Measurements from ENCODE around the gene PYHIN1.

The PYHIN1 gene

DNA sequence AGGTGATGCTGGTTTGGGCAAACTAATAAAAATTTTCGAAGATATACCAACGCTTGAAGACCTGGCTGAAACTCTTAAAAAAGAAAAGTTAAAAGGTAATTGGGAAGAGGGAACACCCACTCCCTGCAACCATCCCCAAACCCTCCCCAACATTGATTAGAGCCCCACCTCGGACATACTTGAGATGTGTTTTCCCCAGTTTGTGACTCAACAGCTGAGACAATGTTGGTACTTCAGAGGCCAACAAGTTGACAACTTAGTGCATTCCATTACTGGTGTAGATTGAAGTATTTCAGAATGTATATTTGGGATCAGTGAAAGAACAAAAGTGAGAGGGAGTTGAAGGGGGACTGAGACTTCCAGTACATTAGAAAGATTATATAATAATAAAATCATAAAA is 83.5 kb downstream of the PYHIN1 start:
- peak overlapping the region; percentile 93 for H3K4me3 Mint-ChIP-seq
- peaks cover 90% of the 10 kb centered on the region for H3K36me3 Mint-ChIP-seq (ENCODE audit: low read depth)
- H3K9me3 Mint-ChIP-seq: no peaks in the 10 kb centered on the region
- H3K27me3 Mint-ChIP-seq: no peaks in the 10 kb centered on the region
- H3K27ac Mint-ChIP-seq: peak overlapping the region; percentile 99
- H3K4me1 Mint-ChIP-seq (ENCODE audit: low read depth): peaks cover 76% of the 10 kb centered on the region

DNA sequence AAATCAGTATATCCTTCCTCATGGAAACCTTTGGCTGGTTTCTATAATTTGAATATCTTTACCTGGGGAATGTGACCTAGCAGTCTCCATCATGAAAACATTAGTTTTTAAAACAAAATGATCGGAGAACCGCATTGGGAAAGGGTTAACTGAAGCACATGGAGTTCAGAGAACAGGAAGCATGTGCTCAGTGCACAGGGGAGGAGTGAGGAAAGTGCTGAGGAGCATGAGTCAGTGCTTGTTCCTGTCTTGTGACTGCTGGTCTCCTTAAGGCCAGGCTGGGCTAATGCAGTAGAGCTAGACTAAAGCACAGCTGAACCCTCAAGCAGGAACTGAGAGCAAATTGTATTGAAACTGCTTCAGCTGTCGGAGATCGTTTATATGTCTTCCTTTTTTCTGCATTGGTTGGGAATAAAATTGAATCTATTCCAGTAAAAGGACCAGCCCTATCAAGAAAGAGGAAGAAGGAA is 84.1 kb downstream of the PYHIN1 start:
- H3K27me3 Mint-ChIP-seq: no peaks in the 10 kb centered on the region
- peak overlapping the region; percentile 99 for H3K27ac Mint-ChIP-seq
- peaks cover 79% of the 10 kb centered on the region for H3K4me1 Mint-ChIP-seq (ENCODE audit: low read depth)
- peak overlapping the region; percentile 93 for H3K4me3 Mint-ChIP-seq
- no peaks in the 10 kb centered on the region for H3K9me3 Mint-ChIP-seq
- peaks cover 90% of the 10 kb centered on the region for H3K36me3 Mint-ChIP-seq (ENCODE audit: low read depth)

DNA sequence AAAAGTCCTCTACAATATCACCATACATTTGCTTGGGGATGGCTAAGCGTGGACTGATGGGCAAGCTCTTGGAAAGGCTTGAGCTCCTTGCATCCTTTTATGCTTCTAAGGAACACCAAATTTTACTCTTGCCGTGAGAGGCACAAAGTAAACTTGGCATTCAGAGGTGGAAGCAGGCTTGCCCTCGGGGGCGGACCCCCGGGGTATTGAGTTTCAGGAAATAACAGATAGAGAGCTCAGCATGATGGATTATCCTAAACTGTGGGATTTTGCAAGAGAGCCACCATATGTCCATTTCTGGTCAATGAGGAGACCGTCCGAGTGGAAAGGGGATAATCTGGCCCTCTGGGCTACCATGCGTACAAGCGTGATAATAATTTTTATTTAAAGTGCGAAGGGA is 92.4 kb downstream of the PYHIN1 start:
- H3K4me3 Mint-ChIP-seq: no peak overlapping the region
- H3K9me3 Mint-ChIP-seq: peaks cover 3% of the 10 kb centered on the region
- no peak overlapping the region for H3K27ac Mint-ChIP-seq
- H3K36me3 Mint-ChIP-seq (ENCODE audit: low read depth): peaks cover 97% of the 10 kb centered on the region
- peaks cover 81% of the 10 kb centered on the region for H3K4me1 Mint-ChIP-seq (ENCODE audit: low read depth)
- H3K27me3 Mint-ChIP-seq: no peaks in the 10 kb centered on the region

DNA sequence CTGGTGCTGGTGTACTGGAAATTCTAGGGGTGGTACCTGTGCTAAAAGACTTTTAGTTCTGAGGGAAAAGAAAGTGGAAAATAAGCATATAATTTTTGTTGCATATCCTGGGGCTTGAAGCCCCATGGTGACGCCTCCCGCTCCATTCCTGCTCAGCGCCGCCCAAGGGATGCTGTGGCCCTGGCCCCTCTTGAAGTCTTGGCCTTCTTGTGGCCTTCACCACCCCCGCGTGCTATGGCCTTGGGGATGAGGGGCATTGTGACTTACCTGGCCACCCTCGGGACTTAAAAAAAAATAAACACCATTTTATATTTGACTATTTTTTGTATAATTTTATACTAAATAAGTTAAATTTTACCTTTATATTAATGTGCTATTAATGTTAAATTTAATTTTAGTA is 93.7 kb downstream of the PYHIN1 start:
- peaks cover 4% of the 10 kb centered on the region for H3K9me3 Mint-ChIP-seq
- H3K36me3 Mint-ChIP-seq (ENCODE audit: low read depth): peaks cover 97% of the 10 kb centered on the region
- peaks cover 79% of the 10 kb centered on the region for H3K4me1 Mint-ChIP-seq (ENCODE audit: low read depth)
- no peak overlapping the region for H3K27ac Mint-ChIP-seq
- H3K4me3 Mint-ChIP-seq: no peak overlapping the region
- no peaks in the 10 kb centered on the region for H3K27me3 Mint-ChIP-seq

All from stimulated activated naive CD8-positive, alpha-beta T cell treated with anti-CD3 and anti-CD28 coated beads, Interleukin-15, Interleukin-2, amounts not matched to agents 100 ng/mL and 50 ng/mL, for 24 hours (primary cell).